ENCODE data around the gene POMT2.

GRCh38 chr14:77369285-77369684 lies 48.6 kb upstream of the POMT2 start:
- no peak for TF ChIP-seq FOXM1 (IDR thresholded peaks at IDR 0.05; ENCODE audit: borderline replicate concordance)
- no peak for TF ChIP-seq FOXK2 (IDR thresholded peaks at IDR 0.05)
- no peak for TF ChIP-seq NFRKB (IDR thresholded peaks at IDR 0.05)

Data from HEK293T (cell line).